ENCODE results near the gene OGFR. TPM values are rescaled to one million over a fixed set of nuclear protein-coding genes. Genes with fewer than 3 reads are reported as not detected.

OGFR gene
- total RNA-seq, 1 donor from 2014 or later = 16.0 TPM

GRCh38 chr20:62816031-62816883 lies 11.6 kb downstream of the OGFR start:
- no peak for ATAC-seq

- no peak for ATAC-seq
Measured at GRCh38 chr20:62816884-62817873, 12.5 kb downstream of the OGFR start, which contains the start of gene COL9A3. Gene COL9A3, plus strand, starts transcription at chr20:62817050. Its CDS starts 15 bp downstream, at chr20:62817065.

- ATAC-seq = no peak
Measured at GRCh38 chr20:62817975-62818591, 13.4 kb downstream of the OGFR start.

GRCh38 chr20:62818592-62819493 lies 14.2 kb downstream of the OGFR start:
- ATAC-seq = peak; percentile 17

- ATAC-seq = no peak
Measured at GRCh38 chr20:62819494-62820174, 15.0 kb downstream of the OGFR start.

- no peak for ATAC-seq
Measured at GRCh38 chr20:62820208-62820961, 15.8 kb downstream of the OGFR start.

GRCh38 chr20:62820962-62821725 lies 16.5 kb downstream of the OGFR start:
- ATAC-seq = no peak

GRCh38 chr20:62821726-62822210 lies 17.1 kb downstream of the OGFR start:
- no peak for ATAC-seq

- ATAC-seq = no peak
Measured at GRCh38 chr20:62822239-62822787, 17.7 kb downstream of the OGFR start.

GRCh38 chr20:62822788-62823651 lies 18.4 kb downstream of the OGFR start:
- peak; percentile 22 for ATAC-seq

- ATAC-seq = no peak
Measured at GRCh38 chr20:62823688-62824475, 19.2 kb downstream of the OGFR start.

- ATAC-seq = peak; percentile 7
Measured at GRCh38 chr20:62824476-62825332, 20.1 kb downstream of the OGFR start.

GRCh38 chr20:62825333-62825985 lies 20.8 kb downstream of the OGFR start:
- peak; percentile 1 for ATAC-seq

GRCh38 chr20:62825986-62826645 lies 21.5 kb downstream of the OGFR start:
- ATAC-seq = no peak

Data from esophagus mucosa (tissue), 1 donor.